Gastroesophageal sphincter (tissue), 4 donors: ENCODE results near the gene PCDHGA7. TPM values are rescaled to one million over a fixed set of nuclear protein-coding genes. Genes with fewer than 3 reads are reported as not detected.

Experiments
- ATAC-seq: fragments of 150-250 bp; one replicate; pipeline ENCODE4 v1.9.1; 2016; ENCODE audit warnings: mild to moderate bottlenecking, moderate library complexity
- H3K27ac ChIP-seq, 4 donors: fragments of 200-600 bp; sonication (generic) in 3 of 4; 1 replicate in 3 of 4; 2 replicates in 1 of 4; pipeline ENCODE4 v1.5.1; 2016 to 2019
- H3K27me3 ChIP-seq: fragments of 200-600 bp; sonication (generic); one replicate; pipeline ENCODE4 v1.5.1; 2019
- H3K36me3 ChIP-seq, 2 donors: fragments of 200-600 bp; sonication (generic); one replicate each; pipeline ENCODE4 v1.5.1; 2019; ENCODE audit warnings: control low read depth in 1 of 2
- H3K4me1 ChIP-seq, 3 donors: fragments of 200-600 bp; sonication (generic); 1 replicate in 2 of 3; 2 replicates in 1 of 3; pipeline ENCODE4 v1.5.1; 2016 to 2019; ENCODE audit warnings: control low read depth in 2 of 3
- H3K4me3 ChIP-seq, 2 donors: fragments of 200-600 bp; sonication (generic); one replicate each; pipeline ENCODE4 v1.5.1; 2019; ENCODE audit warnings: mild to moderate bottlenecking in 1 of 2, moderate library complexity in 1 of 2
- H3K9me3 ChIP-seq, 3 donors: fragments of 200-600 bp; sonication (generic); one replicate each; pipeline ENCODE4 v1.5.1; 2017 to 2019; ENCODE audit warnings: control low read depth in 2 of 3
- EP300 ChIP-seq: sonication (generic); formaldehyde crosslinking; IDR thresholded peaks from one replicate; pipeline ENCODE4 v1.6.1; 2017; ENCODE audit warnings: antibody characterized with exemption, mild to moderate bottlenecking
- POLR2A ChIP-seq, 2 donors: fragments of 450-650 bp; IDR thresholded peaks; one replicate each; pipeline ENCODE4 v1.6.1; 2017; ENCODE audit warnings: antibody characterized with exemption in 2 of 2, mild to moderate bottlenecking in 2 of 2, moderate library complexity in 1 of 2
- POLR2AphosphoS5 ChIP-seq: sonication (generic); formaldehyde crosslinking; IDR thresholded peaks from one replicate; pipeline ENCODE4 v1.6.1; 2017; ENCODE audit warnings: antibody characterized with exemption
- WGBS, 2 donors: methylation state at CpG; one replicate each; pipeline ENCODE4 v1.1.5; 2018; ENCODE audit warnings: low coverage in 1 of 2; 5-methylcytosine and 5-hydroxymethylcytosine counted together
- total RNA-seq, 4 donors: library from RNA; depleted of rRNA; stranded (reverse); fragments of >200 nt; gene quantifications; one replicate each; pipeline ENCODE4 v1.1.0, GENCODE V29; 2016
- TF ChIP-seq, protein P1 (sequence below), 4 experiments: fragments of 200-600 bp in 2 of 4; fragments of 450-650 bp in 2 of 4; sonication (generic) in 1 of 4; IDR thresholded peaks; one replicate each; pipeline ENCODE4 v1.5.1; 2017 to 2019; ENCODE audit warnings: antibody characterized with exemption in 4 of 4, mild to moderate bottlenecking in 2 of 4, moderate library complexity in 2 of 4

The PCDHGA7 gene
- total RNA-seq, 4 donors from 2014 or later, result 2.7 to 14.3 (median 7.6) TPM

DNA sequence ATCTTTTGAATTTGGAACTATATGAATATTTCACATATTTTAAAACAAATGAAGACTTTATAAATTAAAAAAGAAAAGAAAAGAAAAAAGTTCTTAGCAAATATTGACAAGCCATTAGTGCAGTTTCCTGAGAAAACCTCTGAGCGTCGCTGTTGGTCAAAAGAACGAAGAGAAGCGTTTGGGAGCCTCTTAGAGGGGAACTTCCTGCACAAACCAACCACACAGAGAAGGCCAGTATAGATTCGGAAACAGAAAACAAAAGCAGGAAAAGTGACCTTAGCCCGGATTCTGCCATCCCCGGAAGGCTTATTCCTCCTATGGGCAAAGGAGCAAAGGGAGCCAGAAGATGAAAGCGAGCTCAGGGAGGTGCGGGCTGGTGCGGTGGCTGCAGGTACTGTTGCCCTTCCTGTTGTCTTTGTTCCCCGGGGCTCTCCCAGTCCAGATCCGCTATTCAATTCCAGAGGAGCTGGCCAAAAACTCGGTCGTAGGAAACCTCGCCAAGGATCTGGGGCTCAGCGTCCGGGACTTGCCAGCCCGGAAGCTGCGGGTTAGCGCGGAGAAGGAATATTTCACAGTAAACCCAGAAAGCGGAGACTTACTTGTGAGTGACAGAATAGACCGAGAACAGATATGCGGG is 22.6 kb upstream of the PCDHGA7 start, which contains the start of gene PCDHGB2:
Gene PCDHGB2, plus strand, starts transcription at position 205 of the 637 bp plus-strand sequence. Its CDS starts 142 bp downstream, at position 347.
- Histone ChIP-seq H3K4me3 (peak within 1 kb of the TSS; percentile 25 to 34), H3K27ac (no peak within 1 kb of the TSS), H3K36me3 (peaks cover 0 to 30% of the 10 kb centered on the region in 2 donors), H3K27me3 (peaks cover 28% of the 10 kb centered on the region), H3K9me3 (peaks cover 0 to 100% (median 4%) of the 10 kb centered on the region in 3 donors), H3K4me1 (no peaks in the 10 kb centered on the region)
- 15 to 18% methylated on average over 12 to 16 of the region's 24 CpGs for WGBS, 2 donors
- TF ChIP-seq POLR2A (IDR thresholded peaks at IDR 0.05), result no peak
- no peak for TF ChIP-seq POLR2AphosphoS5
- TF ChIP-seq EP300, result no peak
- TF ChIP-seq, protein P1, sequence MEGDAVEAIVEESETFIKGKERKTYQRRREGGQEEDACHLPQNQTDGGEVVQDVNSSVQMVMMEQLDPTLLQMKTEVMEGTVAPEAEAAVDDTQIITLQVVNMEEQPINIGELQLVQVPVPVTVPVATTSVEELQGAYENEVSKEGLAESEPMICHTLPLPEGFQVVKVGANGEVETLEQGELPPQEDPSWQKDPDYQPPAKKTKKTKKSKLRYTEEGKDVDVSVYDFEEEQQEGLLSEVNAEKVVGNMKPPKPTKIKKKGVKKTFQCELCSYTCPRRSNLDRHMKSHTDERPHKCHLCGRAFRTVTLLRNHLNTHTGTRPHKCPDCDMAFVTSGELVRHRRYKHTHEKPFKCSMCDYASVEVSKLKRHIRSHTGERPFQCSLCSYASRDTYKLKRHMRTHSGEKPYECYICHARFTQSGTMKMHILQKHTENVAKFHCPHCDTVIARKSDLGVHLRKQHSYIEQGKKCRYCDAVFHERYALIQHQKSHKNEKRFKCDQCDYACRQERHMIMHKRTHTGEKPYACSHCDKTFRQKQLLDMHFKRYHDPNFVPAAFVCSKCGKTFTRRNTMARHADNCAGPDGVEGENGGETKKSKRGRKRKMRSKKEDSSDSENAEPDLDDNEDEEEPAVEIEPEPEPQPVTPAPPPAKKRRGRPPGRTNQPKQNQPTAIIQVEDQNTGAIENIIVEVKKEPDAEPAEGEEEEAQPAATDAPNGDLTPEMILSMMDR (IDR thresholded peaks at IDR 0.05), result peak in 2 of 4 experiments; percentile 15 to 21
- ATAC-seq, result no peak

GRCh38 chr5:141360685-141361084 is 21.9 kb upstream of the PCDHGA7 start:
- Histone ChIP-seq H3K4me1 (no peaks in the 10 kb centered on the region), H3K4me3 (no peak overlapping the region), H3K36me3 (peaks cover 0 to 23% of the 10 kb centered on the region in 2 donors), H3K27ac (no peak overlapping the region), H3K9me3 (peaks cover 0 to 100% (median 4%) of the 10 kb centered on the region in 3 donors), H3K27me3 (peaks cover 29% of the 10 kb centered on the region)
- TF ChIP-seq POLR2A (IDR thresholded peaks at IDR 0.05) (no peak), POLR2AphosphoS5 (no peak)
- 28 to 44% methylated on average over 6 to 12 of the region's 15 CpGs for WGBS, 2 donors
- no peak for ATAC-seq

DNA sequence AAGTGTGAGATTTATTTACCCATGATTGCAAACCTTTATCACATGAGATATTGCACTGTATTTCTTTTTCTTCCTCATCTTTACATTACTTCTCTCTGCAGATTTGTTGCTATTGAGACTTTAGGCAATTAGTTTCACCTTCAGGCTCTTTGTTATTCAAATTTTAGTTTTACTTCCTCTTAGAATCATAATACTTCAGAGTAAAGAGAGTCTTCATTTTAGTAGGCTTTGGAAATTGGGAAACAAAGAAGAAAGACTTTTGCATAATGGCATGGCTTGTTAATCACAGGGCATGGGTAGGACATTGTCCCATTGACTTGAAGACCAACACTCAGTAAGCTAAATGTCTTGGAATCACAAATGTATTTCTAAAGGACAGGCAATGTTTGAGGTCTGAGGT is 19.8 kb upstream of the PCDHGA7 start:
- TF ChIP-seq EP300, result no peak
- TF ChIP-seq, protein P1 (IDR thresholded peaks at IDR 0.05), result no peak
- no peak for TF ChIP-seq POLR2AphosphoS5
- no peak for TF ChIP-seq POLR2A (IDR thresholded peaks at IDR 0.05)

GRCh38 chr5:141363952-141364660 is 18.4 kb upstream of the PCDHGA7 start, which contains the start of gene PCDHGA5:
Gene PCDHGA5 (plus strand): TSS chr5:141364162. CDS start chr5:141364331, 169 bp downstream.
- peaks cover 0 to 10% of the 10 kb centered on the region in 2 donors for H3K36me3 ChIP-seq
- 8 to 19% methylated on average over 11 to 23 of the region's 34 CpGs for WGBS, 2 donors
- peak within 1 kb of the TSS in 1 of 4 donors; percentile 5 for H3K27ac ChIP-seq
- peaks cover 0 to 100% (median 7%) of the 10 kb centered on the region in 3 donors for H3K9me3 ChIP-seq
- peaks cover 37% of the 10 kb centered on the region for H3K27me3 ChIP-seq
- H3K4me1 ChIP-seq, result no peaks in the 10 kb centered on the region
- peak within 1 kb of the TSS in 1 of 2 donors; percentile 35 for H3K4me3 ChIP-seq
- TF ChIP-seq, protein P1 (IDR thresholded peaks at IDR 0.05), result no peak
- TF ChIP-seq POLR2A (IDR thresholded peaks at IDR 0.05) (no peak), POLR2AphosphoS5 (no peak), EP300 (no peak)
- no peak for ATAC-seq

More for the DNA sequence above, 19.8 kb upstream of the PCDHGA7 start:
- Histone ChIP-seq H3K4me1 (no peaks in the 10 kb centered on the region), H3K4me3 (no peak overlapping the region), H3K27me3 (peaks cover 37% of the 10 kb centered on the region), H3K9me3 (peaks cover 0 to 100% (median 7%) of the 10 kb centered on the region in 3 donors), H3K27ac (no peak overlapping the region), H3K36me3 (peaks cover 0 to 13% of the 10 kb centered on the region in 2 donors)
- no peak for ATAC-seq

DNA sequence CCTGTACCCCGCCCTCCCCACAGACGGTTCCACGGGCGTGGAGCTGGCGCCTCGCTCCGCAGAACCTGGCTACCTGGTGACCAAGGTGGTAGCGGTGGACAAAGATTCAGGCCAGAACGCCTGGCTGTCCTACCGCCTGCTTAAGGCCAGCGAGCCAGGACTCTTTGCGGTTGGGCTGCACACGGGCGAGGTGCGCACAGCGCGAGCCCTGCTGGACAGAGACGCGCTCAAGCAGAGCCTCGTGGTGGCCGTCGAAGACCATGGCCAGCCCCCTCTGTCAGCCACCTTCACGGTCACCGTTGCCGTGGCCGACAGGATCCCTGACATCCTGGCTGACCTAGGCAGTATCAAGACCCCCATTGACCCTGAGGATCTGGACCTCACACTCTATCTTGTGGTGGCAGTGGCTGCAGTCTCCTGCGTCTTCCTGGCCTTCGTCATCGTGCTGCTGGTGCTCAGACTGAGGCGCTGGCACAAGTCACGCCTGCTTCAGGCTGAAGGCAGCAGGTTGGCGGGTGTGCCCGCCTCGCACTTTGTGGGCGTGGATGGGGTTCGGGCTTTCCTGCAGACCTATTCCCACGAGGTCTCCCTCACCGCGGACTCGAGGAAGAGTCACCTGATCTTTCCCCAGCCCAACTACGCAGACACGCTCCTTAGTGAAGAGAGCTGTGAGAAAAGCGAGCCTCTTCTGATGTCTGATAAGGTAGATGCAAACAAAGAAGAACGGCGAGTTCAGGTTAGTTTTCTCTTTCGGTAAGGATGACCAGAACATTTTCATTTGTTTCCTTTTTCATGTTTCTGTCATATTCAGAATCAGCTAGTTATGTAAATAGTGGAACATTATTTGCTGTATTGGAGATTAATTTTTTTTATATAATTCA is 16.3 kb upstream of the PCDHGA7 start:
- peaks cover 33% of the 10 kb centered on the region for H3K27me3 ChIP-seq
- H3K9me3 ChIP-seq, result peaks cover 0 to 100% (median 5%) of the 10 kb centered on the region in 3 donors
- no peaks in the 10 kb centered on the region for H3K4me1 ChIP-seq
- TF ChIP-seq, protein P1 (IDR thresholded peaks at IDR 0.05), result no peak
- TF ChIP-seq POLR2AphosphoS5, result no peak
- no peak for TF ChIP-seq EP300
- TF ChIP-seq POLR2A (IDR thresholded peaks at IDR 0.05), result no peak
- no peak overlapping the region for H3K4me3 ChIP-seq
- WGBS, 2 donors, result 41 to 43% methylated on average over 4 to 13 of the region's 46 CpGs
- H3K27ac ChIP-seq, result no peak overlapping the region
- ATAC-seq, result no peak
- peaks cover 0 to 10% of the 10 kb centered on the region in 2 donors for H3K36me3 ChIP-seq
